GM08714 (cell line): Measurements from ENCODE around the gene SHCBP1.
"Not testable (repeated sequence)": the region's sequence is repeated elsewhere in the genome, so short reads cannot be mapped to it uniquely, and the experiment has no call there.

Source experiments
- H3K4me3 ChIP-seq: fragments of 200-500 bp; sonication (Bioruptor generic); 2 replicates; pipeline ENCODE4 v1.5.1; 2014; ENCODE audit warnings: mild to moderate bottlenecking, low read length, inconsistent platforms
- ZNF274 ChIP-seq: IDR thresholded peaks from 2 replicates; pipeline ENCODE4 v1.6.1; 2012; ENCODE audit warnings: mild to moderate bottlenecking, low read depth, low read length

The SHCBP1 gene

GRCh38 chr16:46573008-46573833, 48.0 kb downstream of the SHCBP1 start:
- TF ChIP-seq ZNF274 = no peak
- H3K4me3 ChIP-seq = no peak overlapping the region

DNA sequence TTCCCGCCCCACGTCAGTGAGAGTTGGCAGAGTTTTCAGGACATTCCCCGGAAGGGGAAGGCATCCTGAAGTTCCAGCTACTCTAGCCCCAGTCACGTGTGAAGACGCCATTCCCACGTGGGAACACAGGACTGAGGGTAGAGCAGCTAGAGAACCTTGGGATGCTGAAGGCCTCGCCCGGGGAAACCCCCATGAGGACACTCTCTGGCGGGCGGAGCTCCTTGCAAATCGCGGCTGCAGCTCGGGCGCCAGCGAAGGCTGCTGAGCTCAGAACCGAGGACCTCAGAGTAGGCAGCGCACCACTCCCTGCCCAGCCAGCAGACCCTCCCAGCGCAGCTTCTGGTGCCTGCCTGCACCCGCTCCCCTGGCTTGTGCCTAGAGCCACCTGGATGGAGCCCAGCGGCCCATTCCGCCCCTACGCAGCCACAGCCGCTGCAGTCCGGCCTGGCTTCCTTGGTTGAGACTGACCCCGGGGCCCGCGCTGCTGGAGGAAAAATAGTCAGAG, 51.9 kb downstream of the SHCBP1 start:
- TF ChIP-seq ZNF274 = no peak
- H3K4me3 ChIP-seq = no peak overlapping the region

DNA sequence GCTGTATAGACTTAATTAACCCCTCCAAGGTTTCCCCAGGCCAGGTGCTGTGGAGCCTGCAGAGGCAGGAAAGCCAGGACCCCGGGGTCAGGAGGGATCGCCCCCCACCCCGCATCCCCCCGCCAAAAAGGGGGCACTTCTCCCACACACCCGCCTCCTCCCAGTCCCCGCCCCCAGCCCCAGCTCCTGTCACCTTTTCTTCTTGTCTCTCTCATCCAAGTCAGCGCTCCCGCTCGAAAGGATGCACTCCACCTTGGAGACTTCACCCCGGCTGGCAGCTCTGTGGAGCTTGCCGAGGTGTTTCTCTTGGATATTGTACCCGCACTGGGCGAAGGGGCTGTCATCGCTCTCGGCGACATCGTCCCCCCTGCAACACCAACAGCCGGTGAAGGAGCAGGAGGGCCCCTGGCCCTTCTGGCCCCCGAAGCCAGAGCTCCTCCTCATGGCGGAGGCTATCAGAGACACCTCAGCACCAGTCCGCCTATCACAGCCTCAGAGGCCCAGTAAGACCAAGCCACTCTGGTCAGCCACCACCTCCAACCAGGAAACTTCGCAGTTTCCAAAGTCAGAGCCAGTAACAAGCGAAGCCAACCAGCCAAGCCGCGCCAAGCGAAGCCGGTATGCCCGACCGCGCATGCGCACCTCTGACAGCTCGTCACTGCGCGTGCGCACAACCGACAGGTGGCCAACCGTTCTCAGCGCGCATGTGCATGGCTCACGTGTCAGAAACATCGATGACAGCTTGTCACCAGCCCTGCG, 52.5 kb downstream of the SHCBP1 start:
- TF ChIP-seq ZNF274 = no peak
- H3K4me3 ChIP-seq = no peak overlapping the region

DNA sequence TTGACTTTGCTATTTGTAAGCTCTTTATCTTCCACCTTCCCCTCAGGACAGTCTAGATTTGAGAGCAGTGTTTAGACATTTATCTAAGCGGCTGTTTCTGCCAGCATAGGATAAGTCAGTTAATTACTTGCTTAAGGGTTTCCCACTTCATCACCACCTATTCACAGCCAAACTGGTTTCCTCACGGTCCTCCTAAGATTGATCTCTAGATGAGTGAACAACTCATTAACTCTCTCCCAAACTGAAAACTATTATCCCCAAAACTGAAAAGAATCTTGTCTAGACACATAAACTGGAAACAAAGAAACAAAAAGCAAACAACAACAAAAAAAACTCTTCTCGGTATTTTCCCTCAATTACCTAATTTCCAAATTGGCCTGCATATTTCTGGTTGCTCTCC, 58.2 kb downstream of the SHCBP1 start:
- no peak overlapping the region for H3K4me3 ChIP-seq
- TF ChIP-seq ZNF274 = no peak

DNA sequence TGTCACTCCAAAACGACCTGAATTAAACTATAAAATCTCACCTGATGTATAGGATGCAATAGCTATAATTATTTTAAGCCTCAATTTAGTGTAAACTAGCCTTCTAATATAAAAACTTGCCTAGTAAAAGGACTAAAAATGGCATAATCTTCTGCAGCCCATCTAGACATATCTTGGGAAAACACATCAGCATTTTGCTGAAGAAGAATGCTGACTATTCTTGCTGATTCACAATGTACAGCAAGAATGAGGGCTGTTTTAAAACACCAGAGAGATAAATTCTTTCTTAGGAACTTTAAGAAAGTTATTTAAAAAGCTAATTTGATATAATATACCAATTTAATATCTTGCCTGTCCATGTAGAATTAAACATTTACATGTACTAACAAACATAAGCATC, 63.2 kb downstream of the SHCBP1 start:
- no peak overlapping the region for H3K4me3 ChIP-seq
- TF ChIP-seq ZNF274 = no peak

DNA sequence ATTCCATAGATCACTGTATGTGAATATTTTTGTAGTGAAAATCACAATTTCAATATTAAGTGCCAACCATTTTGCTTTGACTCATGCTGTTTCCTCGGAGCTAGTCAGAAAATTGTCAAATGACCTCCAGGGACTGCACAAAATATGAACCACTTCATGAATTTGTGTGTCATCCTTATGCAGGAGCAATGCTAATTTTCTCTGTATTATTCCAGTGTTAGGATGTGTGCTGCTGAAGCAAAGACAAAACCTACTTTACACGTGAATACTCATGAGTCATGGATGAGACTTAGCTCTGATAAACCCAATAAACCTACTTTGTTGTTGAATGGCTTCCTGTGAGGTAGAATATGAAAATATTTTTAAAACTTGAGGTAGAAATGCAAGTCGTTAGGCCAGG, 65.2 kb downstream of the SHCBP1 start:
- TF ChIP-seq ZNF274 = no peak
- H3K4me3 ChIP-seq = no peak overlapping the region

- H3K4me3 ChIP-seq = not testable (repeated sequence)
Measured at GRCh38 chr16:46554435-46554834, 66.7 kb downstream of the SHCBP1 start.

GRCh38 chr16:46549477-46549876, 71.7 kb downstream of the SHCBP1 start:
- no peak overlapping the region for H3K4me3 ChIP-seq
- TF ChIP-seq ZNF274 = no peak
